ENCODE data around the gene IQGAP1. TPM values are rescaled to one million over a fixed set of nuclear protein-coding genes. Genes with fewer than 3 reads are reported as not detected.

Gene IQGAP1
- total RNA-seq, 1 donor from 2014 or later, result 265 TPM

DNA sequence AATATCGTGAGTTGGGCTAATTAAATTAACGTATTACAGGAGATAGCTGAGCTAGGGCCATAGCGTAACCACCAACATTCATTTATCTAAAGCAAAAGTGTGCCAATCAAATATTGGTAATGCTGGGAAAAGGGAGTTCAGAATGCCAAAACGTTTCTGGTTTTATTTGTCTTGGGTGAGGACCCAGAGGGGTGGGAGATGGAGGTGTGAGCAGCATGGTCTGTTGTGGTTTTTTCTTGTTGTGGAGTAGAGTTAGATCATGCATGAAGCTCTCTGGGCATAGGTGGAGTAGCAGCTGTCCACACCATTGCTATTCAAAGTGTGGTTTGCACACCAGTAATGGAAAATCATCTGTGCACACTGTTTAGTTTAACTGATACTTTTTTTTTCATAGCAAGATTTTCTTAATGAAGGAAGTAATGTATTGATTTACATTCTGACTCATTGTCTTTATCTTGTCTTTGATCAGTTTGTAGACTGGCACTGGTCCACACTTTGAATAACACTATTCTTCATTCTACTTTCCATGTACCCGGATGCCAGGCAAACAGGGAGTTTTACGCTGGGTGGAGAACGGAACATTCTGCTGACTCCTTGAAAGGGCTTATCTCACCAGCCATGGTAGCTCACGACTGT lies 90.9 kb downstream of the IQGAP1 start:
- H3K4me1 ChIP-seq, result peaks cover 19% of the 10 kb centered on the region
- no peak overlapping the region for H3K4me3 ChIP-seq
- no peaks in the 10 kb centered on the region for H3K9me3 ChIP-seq
- DNase-seq, result no peak
- H3K27ac ChIP-seq, result no peak overlapping the region
- H3K27me3 ChIP-seq (ENCODE audit: low read depth), result no peaks in the 10 kb centered on the region
- peak in 1 of 2 donors; percentile 13 for ATAC-seq
- intact Hi-C loops (cut with DNase I), result no loop called here
- no peak for TF ChIP-seq CTCF (IDR thresholded peaks at IDR 0.05)
- H3K36me3 ChIP-seq, result peaks cover 97% of the 10 kb centered on the region

DNA sequence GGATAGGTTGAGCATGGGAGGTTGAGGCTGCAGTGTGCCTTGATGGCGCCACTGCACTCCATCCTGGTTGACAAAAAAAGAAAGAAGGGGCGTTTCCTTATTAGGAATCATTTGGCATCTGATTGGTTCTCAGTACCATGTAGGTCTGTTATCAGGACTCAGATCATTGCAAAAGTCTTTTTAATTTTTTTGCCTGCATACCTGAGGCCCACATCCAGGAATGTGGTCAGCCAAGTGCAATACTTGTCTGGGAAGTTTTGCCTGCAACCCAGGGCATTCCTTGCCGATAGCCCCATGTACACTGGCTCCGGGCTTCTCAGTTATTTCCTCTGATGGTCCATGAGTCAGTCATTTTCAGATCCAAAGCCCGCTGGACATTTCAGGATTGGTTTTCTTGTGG lies 91.6 kb downstream of the IQGAP1 start:
- H3K4me1 ChIP-seq, result peaks cover 19% of the 10 kb centered on the region
- H3K9me3 ChIP-seq, result no peaks in the 10 kb centered on the region
- no peak overlapping the region for H3K27ac ChIP-seq
- intact Hi-C loops (cut with DNase I), result no loop called here
- H3K27me3 ChIP-seq (ENCODE audit: low read depth), result no peaks in the 10 kb centered on the region
- ATAC-seq (peak; percentile 90 to 92), DNase-seq (no peak)
- TF ChIP-seq CTCF (IDR thresholded peaks at IDR 0.05), result no peak
- H3K36me3 ChIP-seq, result peaks cover 97% of the 10 kb centered on the region
- no peak overlapping the region for H3K4me3 ChIP-seq

GRCh38 chr15:90481023-90481422 lies 93.0 kb downstream of the IQGAP1 start:
- no peak for DNase-seq
- ATAC-seq, result peak; percentile 41 to 42
- H3K27ac ChIP-seq, result no peak overlapping the region
- intact Hi-C loops (cut with DNase I), result no loop called here
- H3K4me1 ChIP-seq, result peaks cover 19% of the 10 kb centered on the region
- no peaks in the 10 kb centered on the region for H3K9me3 ChIP-seq
- H3K4me3 ChIP-seq, result no peak overlapping the region
- no peak for TF ChIP-seq CTCF (IDR thresholded peaks at IDR 0.05)
- no peaks in the 10 kb centered on the region for H3K27me3 ChIP-seq (ENCODE audit: low read depth)
- peaks cover 97% of the 10 kb centered on the region for H3K36me3 ChIP-seq

DNA sequence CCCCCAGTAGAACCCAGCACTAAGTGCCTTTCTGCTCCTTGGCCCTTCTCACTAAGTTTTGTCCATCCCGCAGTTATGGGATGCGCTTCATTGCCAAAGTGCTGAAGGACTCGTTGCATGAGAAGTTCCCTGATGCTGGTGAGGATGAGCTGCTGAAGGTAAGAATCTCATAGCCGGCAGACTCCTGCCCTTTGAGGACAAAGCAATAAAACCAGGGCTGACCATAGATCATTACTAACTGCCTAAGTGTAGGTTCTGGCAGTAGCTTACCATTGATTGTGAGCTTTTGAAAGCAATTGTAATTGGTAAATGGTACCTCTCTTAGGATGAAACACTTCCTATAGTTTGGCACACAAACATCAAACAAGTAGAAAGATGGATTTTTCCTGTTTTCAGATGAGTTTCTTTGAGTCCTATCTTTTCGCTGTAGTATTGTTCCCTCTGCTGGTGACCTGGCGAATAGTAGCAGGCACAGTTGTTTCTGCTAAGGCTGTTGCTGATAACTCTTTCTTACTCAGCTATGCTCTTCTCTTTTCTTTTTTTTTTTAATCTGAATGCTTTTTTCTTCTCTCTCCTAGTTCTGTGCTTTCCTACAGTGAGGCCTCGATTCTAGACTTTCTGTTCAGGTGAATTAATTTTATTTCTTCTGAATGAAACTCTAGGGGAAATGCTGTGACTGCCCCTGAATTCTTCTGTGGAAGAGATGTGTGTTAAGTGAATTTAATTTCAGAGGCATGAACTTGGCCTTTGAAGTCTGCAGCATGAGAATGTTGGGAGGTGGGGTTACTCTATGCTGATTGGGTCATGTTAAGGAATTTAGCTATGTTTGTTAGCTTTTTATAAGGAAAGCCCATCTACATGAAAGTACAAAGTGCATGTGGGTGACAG lies 94.3 kb downstream of the IQGAP1 start:
- Histone ChIP-seq H3K9me3 (no peaks in the 10 kb centered on the region), H3K27me3 (ENCODE audit: low read depth) (no peaks in the 10 kb centered on the region), H3K27ac (no peak overlapping the region), H3K4me1 (peaks cover 19% of the 10 kb centered on the region), H3K36me3 (peaks cover 97% of the 10 kb centered on the region), H3K4me3 (no peak overlapping the region)
- TF ChIP-seq CTCF (IDR thresholded peaks at IDR 0.05), result peak; percentile 57
- intact Hi-C loops (cut with DNase I), result no loop called here
- no peak for DNase-seq
- ATAC-seq, result no peak

GRCh38 chr15:90483012-90483307 lies 94.9 kb downstream of the IQGAP1 start:
- TF ChIP-seq CTCF (IDR thresholded peaks at IDR 0.05), result no peak
- DNase-seq (no peak), ATAC-seq (no peak)
- Histone ChIP-seq H3K4me1 (peaks cover 19% of the 10 kb centered on the region), H3K27me3 (ENCODE audit: low read depth) (no peaks in the 10 kb centered on the region), H3K9me3 (no peaks in the 10 kb centered on the region), H3K36me3 (peaks cover 97% of the 10 kb centered on the region), H3K4me3 (no peak overlapping the region), H3K27ac (no peak overlapping the region)
- intact Hi-C loops (cut with DNase I), result no loop called here
